Measurements from ENCODE around the gene ZIC5. TPM values are rescaled to one million over a fixed set of nuclear protein-coding genes. Genes with fewer than 3 reads are reported as not detected.
A peak's percentile ranks its signal among the peaks of the same experiment; 100 is the strongest.

Gene ZIC5
- total and polyA plus RNA-seq, 5 donors from 2014 or later: not detected

GRCh38 chr13:99966064-99966805, 5.3 kb downstream of the ZIC5 start:
- peaks cover 0 to 20% (median 12%) of the 10 kb centered on the region in 4 donors for H3K4me1 Mint-ChIP-seq
- Histone ChIP-seq H3K36me3 (ENCODE audit: control insufficient read depth, insufficient read depth, low read length) (no peaks in the 10 kb centered on the region), H3K4me3 (ENCODE audit: low read depth, low read length) (no peak overlapping the region), H3K27me3 (ENCODE audit: control insufficient read depth, insufficient read depth, low read length) (peaks cover 54% of the 10 kb centered on the region), H3K4me1 (ENCODE audit: control insufficient read depth, insufficient read depth, low read length, poor library complexity, severe bottlenecking) (peaks cover 30% of the 10 kb centered on the region), H3K9me3 (ENCODE audit: control insufficient read depth in 2 of 2, low read length in 2 of 2) (peaks cover 0 to 2% of the 10 kb centered on the region in 2 experiments), H3K27ac (ENCODE audit: insufficient read depth, low read length, poor library complexity, severe bottlenecking) (no peak overlapping the region)
- DNase-seq: no peak
- ATAC-seq (ENCODE audit: low read depth in 2 of 2): no peak
- peaks cover 0 to 5% (median 1%) of the 10 kb centered on the region in 7 donors for H3K9me3 Mint-ChIP-seq
- no peak overlapping the region for H3K4me3 Mint-ChIP-seq
- H3K36me3 Mint-ChIP-seq: no peaks in the 10 kb centered on the region
- H3K27ac Mint-ChIP-seq: no peak overlapping the region
- peaks cover 75% of the 10 kb centered on the region for H3K27me3 Mint-ChIP-seq

DNA sequence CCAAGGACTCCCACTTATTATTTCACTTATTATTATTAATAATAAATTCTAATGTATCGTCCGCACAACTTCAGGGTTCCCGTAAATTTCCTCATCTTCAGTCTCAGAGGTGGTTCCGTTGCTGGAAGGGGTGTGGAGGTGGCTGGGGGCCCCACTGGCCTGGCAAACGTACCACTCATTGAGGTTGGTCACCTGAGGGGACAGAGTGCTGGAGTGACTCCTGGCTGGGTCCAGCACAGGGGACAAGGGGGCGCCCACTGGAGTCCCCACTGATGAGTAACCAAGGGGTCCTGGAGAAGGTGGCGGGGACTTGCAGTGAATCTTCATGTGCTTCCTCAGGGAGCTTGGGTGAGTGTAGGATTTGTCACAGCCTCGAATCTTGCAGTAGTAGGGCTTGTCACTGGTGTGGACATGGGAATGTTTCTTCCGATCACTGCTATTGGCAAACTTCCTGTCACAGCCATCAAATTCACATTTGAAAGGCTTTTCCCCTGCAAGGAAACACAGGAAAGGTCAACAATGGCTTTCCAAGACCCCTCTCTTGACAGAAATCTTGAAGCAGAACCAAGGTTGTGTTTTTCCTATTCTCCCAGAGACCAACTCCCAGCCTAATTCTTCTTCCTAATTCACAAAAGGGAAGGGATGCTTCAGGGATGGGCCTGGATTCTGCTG, 6.1 kb downstream of the ZIC5 start:
- H3K27ac Mint-ChIP-seq: no peak overlapping the region
- no peaks in the 10 kb centered on the region for H3K36me3 ChIP-seq (ENCODE audit: control insufficient read depth, insufficient read depth, low read length)
- peaks cover 0 to 5% (median 1%) of the 10 kb centered on the region in 7 donors for H3K9me3 Mint-ChIP-seq
- peaks cover 82% of the 10 kb centered on the region for H3K27me3 Mint-ChIP-seq
- peaks cover 25% of the 10 kb centered on the region for H3K4me1 ChIP-seq (ENCODE audit: control insufficient read depth, insufficient read depth, low read length, poor library complexity, severe bottlenecking)
- no peaks in the 10 kb centered on the region for H3K36me3 Mint-ChIP-seq
- no peak for DNase-seq
- no peak overlapping the region for H3K27ac ChIP-seq (ENCODE audit: insufficient read depth, low read length, poor library complexity, severe bottlenecking)
- H3K27me3 ChIP-seq (ENCODE audit: control insufficient read depth, insufficient read depth, low read length): peaks cover 60% of the 10 kb centered on the region
- H3K9me3 ChIP-seq (ENCODE audit: control insufficient read depth in 2 of 2, low read length in 2 of 2): peaks cover 0 to 2% of the 10 kb centered on the region in 2 experiments
- no peak for ATAC-seq (ENCODE audit: low read depth in 2 of 2)
- no peak overlapping the region for H3K4me3 ChIP-seq (ENCODE audit: low read depth, low read length)
- peaks cover 0 to 22% (median 14%) of the 10 kb centered on the region in 4 donors for H3K4me1 Mint-ChIP-seq
- H3K4me3 Mint-ChIP-seq: no peak overlapping the region

DNA sequence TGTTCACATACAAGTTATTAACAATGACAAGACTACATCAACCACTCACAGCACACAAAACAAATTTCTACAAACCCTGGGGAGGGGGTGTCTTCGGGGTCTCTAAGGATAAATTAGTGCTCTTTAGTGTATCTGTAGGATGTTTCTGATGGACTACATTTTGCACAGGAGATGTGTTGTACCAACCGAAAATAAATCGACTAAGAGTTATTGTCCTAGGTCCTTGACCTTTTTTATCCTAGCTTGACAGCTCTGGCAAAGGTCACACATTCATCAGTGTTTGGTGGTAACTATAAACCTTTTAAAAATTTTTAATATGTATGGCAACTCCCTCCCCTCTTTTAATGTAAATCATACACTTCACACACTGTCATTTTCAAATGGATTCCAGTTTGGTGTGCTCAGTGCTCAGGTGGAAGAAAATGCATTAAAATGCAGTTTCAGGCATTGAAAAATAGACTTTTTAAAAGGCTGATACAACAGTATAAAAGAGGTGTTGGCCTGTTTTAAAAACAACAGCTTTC, 7.7 kb downstream of the ZIC5 start:
- Histone ChIP-seq H3K9me3 (ENCODE audit: control insufficient read depth in 2 of 2, low read length in 2 of 2) (peaks cover under 1 to 2% of the 10 kb centered on the region in 2 experiments), H3K4me1 (ENCODE audit: control insufficient read depth, insufficient read depth, low read length, poor library complexity, severe bottlenecking) (peaks cover 25% of the 10 kb centered on the region), H3K27me3 (ENCODE audit: control insufficient read depth, insufficient read depth, low read length) (peaks cover 65% of the 10 kb centered on the region), H3K27ac (ENCODE audit: insufficient read depth, low read length, poor library complexity, severe bottlenecking) (no peak overlapping the region), H3K36me3 (ENCODE audit: control insufficient read depth, insufficient read depth, low read length) (no peaks in the 10 kb centered on the region), H3K4me3 (ENCODE audit: low read depth, low read length) (no peak overlapping the region)
- Mint-ChIP-seq H3K9me3 (peaks cover 0 to 5% (median 0%) of the 10 kb centered on the region in 7 donors), H3K4me3 (peak overlapping the region in 1 of 4 donors; percentile 10), H3K27ac (no peak overlapping the region), H3K36me3 (no peaks in the 10 kb centered on the region), H3K27me3 (peaks cover 81% of the 10 kb centered on the region), H3K4me1 (peaks cover 5 to 23% (median 13%) of the 10 kb centered on the region in 4 donors)
- no peak for ATAC-seq (ENCODE audit: low read depth in 2 of 2)
- DNase-seq: no peak

DNA sequence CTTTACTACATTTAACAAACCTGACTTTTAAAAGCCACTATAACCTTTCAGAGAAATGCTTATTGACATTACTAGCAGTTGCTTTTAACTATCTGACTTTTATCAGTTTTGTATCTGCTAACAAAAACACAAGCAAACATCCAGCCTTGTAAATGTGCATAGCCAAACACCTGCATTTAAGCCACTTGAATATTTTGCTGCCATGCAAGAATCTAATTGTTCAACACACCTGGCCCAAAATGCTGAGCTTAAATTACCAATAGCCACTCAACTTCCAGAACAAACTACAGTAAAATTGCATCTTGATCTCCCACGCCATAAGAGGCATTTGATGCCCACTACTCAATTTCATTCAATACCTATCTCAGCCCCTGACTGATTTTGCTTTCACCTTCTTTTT, 9.3 kb downstream of the ZIC5 start:
- Mint-ChIP-seq H3K27me3 (peaks cover 87% of the 10 kb centered on the region), H3K27ac (no peak overlapping the region), H3K4me1 (peaks cover 5 to 30% (median 11%) of the 10 kb centered on the region in 4 donors), H3K9me3 (peaks cover 0 to 2% (median 0%) of the 10 kb centered on the region in 7 donors), H3K36me3 (no peaks in the 10 kb centered on the region), H3K4me3 (no peak overlapping the region)
- DNase-seq: no peak
- ATAC-seq (ENCODE audit: low read depth in 2 of 2): no peak
- Histone ChIP-seq H3K9me3 (ENCODE audit: control insufficient read depth in 2 of 2, low read length in 2 of 2) (peaks cover 2 to 10% of the 10 kb centered on the region in 2 experiments), H3K36me3 (ENCODE audit: control insufficient read depth, insufficient read depth, low read length) (no peaks in the 10 kb centered on the region), H3K4me1 (ENCODE audit: control insufficient read depth, insufficient read depth, low read length, poor library complexity, severe bottlenecking) (peaks cover 16% of the 10 kb centered on the region), H3K4me3 (ENCODE audit: low read depth, low read length) (no peak overlapping the region), H3K27me3 (ENCODE audit: control insufficient read depth, insufficient read depth, low read length) (peaks cover 69% of the 10 kb centered on the region), H3K27ac (ENCODE audit: insufficient read depth, low read length, poor library complexity, severe bottlenecking) (no peak overlapping the region)

- no peak overlapping the region for H3K4me3 ChIP-seq (ENCODE audit: low read depth, low read length)
- H3K36me3 Mint-ChIP-seq: no peaks in the 10 kb centered on the region
- peaks cover 87% of the 10 kb centered on the region for H3K27me3 Mint-ChIP-seq
- no peaks in the 10 kb centered on the region for H3K36me3 ChIP-seq (ENCODE audit: control insufficient read depth, insufficient read depth, low read length)
- DNase-seq (no peak), ATAC-seq (ENCODE audit: low read depth in 2 of 2) (no peak)
- peak overlapping the region in 1 of 4 donors; percentile 62 for H3K4me3 Mint-ChIP-seq
- H3K9me3 Mint-ChIP-seq: peaks cover 0 to 2% (median 0%) of the 10 kb centered on the region in 7 donors
- peaks cover 22% of the 10 kb centered on the region for H3K4me1 ChIP-seq (ENCODE audit: control insufficient read depth, insufficient read depth, low read length, poor library complexity, severe bottlenecking)
- H3K27ac ChIP-seq (ENCODE audit: insufficient read depth, low read length, poor library complexity, severe bottlenecking): no peak overlapping the region
- H3K4me1 Mint-ChIP-seq: peaks cover 5 to 36% (median 11%) of the 10 kb centered on the region in 4 donors
- peaks cover 63% of the 10 kb centered on the region for H3K27me3 ChIP-seq (ENCODE audit: control insufficient read depth, insufficient read depth, low read length)
- H3K9me3 ChIP-seq (ENCODE audit: control insufficient read depth in 2 of 2, low read length in 2 of 2): peaks cover 2 to 10% of the 10 kb centered on the region in 2 experiments
- H3K27ac Mint-ChIP-seq: peak overlapping the region in 1 of 3 donors; percentile 26
Measured at GRCh38 chr13:99961636-99962035, 9.9 kb downstream of the ZIC5 start.

- no peak overlapping the region for H3K27ac Mint-ChIP-seq
- H3K27me3 Mint-ChIP-seq: peaks cover 87% of the 10 kb centered on the region
- peaks cover 0 to 2% (median 0%) of the 10 kb centered on the region in 7 donors for H3K9me3 Mint-ChIP-seq
- Histone ChIP-seq H3K27ac (ENCODE audit: insufficient read depth, low read length, poor library complexity, severe bottlenecking) (no peak overlapping the region), H3K4me3 (ENCODE audit: low read depth, low read length) (no peak overlapping the region), H3K9me3 (ENCODE audit: control insufficient read depth in 2 of 2, low read length in 2 of 2) (peaks cover 2 to 10% of the 10 kb centered on the region in 2 experiments), H3K4me1 (ENCODE audit: control insufficient read depth, insufficient read depth, low read length, poor library complexity, severe bottlenecking) (peaks cover 30% of the 10 kb centered on the region), H3K27me3 (ENCODE audit: control insufficient read depth, insufficient read depth, low read length) (peaks cover 57% of the 10 kb centered on the region), H3K36me3 (ENCODE audit: control insufficient read depth, insufficient read depth, low read length) (no peaks in the 10 kb centered on the region)
- ATAC-seq (ENCODE audit: low read depth in 2 of 2) (no peak), DNase-seq (no peak)
- H3K4me3 Mint-ChIP-seq: no peak overlapping the region
- H3K4me1 Mint-ChIP-seq: peaks cover 5 to 44% (median 12%) of the 10 kb centered on the region in 4 donors
- no peaks in the 10 kb centered on the region for H3K36me3 Mint-ChIP-seq
Measured at GRCh38 chr13:99960663-99961311, 10.8 kb downstream of the ZIC5 start.

GRCh38 chr13:99959540-99960230, 11.9 kb downstream of the ZIC5 start:
- DNase-seq: peak in 1 of 3 donors; percentile 54
- no peak overlapping the region for H3K27ac ChIP-seq (ENCODE audit: insufficient read depth, low read length, poor library complexity, severe bottlenecking)
- Mint-ChIP-seq H3K27ac (peak overlapping the region in 1 of 3 donors; percentile 82), H3K27me3 (peaks cover 86% of the 10 kb centered on the region), H3K36me3 (no peaks in the 10 kb centered on the region), H3K9me3 (peaks cover 0 to 4% (median 0%) of the 10 kb centered on the region in 7 donors), H3K4me1 (peaks cover 5 to 44% (median 12%) of the 10 kb centered on the region in 4 donors), H3K4me3 (peak overlapping the region; percentile 34 to 77 (median 62))
- peak overlapping the region; percentile 60 for H3K4me3 ChIP-seq (ENCODE audit: low read depth, low read length)
- H3K4me1 ChIP-seq (ENCODE audit: control insufficient read depth, insufficient read depth, low read length, poor library complexity, severe bottlenecking): peaks cover 30% of the 10 kb centered on the region
- H3K36me3 ChIP-seq (ENCODE audit: control insufficient read depth, insufficient read depth, low read length): no peaks in the 10 kb centered on the region
- peaks cover 2 to 10% of the 10 kb centered on the region in 2 experiments for H3K9me3 ChIP-seq (ENCODE audit: control insufficient read depth in 2 of 2, low read length in 2 of 2)
- no peak for ATAC-seq (ENCODE audit: low read depth in 2 of 2)
- peaks cover 51% of the 10 kb centered on the region for H3K27me3 ChIP-seq (ENCODE audit: control insufficient read depth, insufficient read depth, low read length)
